HT1080 (cell line): ENCODE data around the gene OR5P2. TPM values are rescaled to one million over a fixed set of nuclear protein-coding genes. Genes with fewer than 3 reads are reported as not detected.
"Not testable (repeated sequence)": the region's sequence is repeated elsewhere in the genome, so short reads cannot be mapped to it uniquely, and the experiment has no call there.

Source experiments
- DNase-seq: peaks from one replicate; pipeline ENCODE4 v3.0.0-alpha.2; 2015; ENCODE audit warnings: low read depth
- polyA plus RNA-seq, 2 experiments: library from polyadenylated mRNA; depleted of rRNA; stranded (reverse); fragments of >200 nt; gene quantifications; 2 replicates each; pipeline ENCODE4 v1.2.3, GENCODE V29; 2015
- total RNA-seq: library from RNA; depleted of rRNA; stranded (reverse); fragments of >200 nt; shearing (Covaris generic); gene quantifications from 2 replicates; pipeline ENCODE4 v1.2.3, GENCODE V29; 2014; rRNA removed

The OR5P2 gene, protein sequence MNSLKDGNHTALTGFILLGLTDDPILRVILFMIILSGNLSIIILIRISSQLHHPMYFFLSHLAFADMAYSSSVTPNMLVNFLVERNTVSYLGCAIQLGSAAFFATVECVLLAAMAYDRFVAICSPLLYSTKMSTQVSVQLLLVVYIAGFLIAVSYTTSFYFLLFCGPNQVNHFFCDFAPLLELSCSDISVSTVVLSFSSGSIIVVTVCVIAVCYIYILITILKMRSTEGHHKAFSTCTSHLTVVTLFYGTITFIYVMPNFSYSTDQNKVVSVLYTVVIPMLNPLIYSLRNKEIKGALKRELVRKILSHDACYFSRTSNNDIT
- total RNA-seq, result not detected in 2 replicates
- not detected in 2 replicates for polyA plus RNA-seq (2015; cell fraction: cytosol; rRNA removed)
- not detected in 2 replicates for polyA plus RNA-seq (2015; cell fraction: nucleus; rRNA removed)

GRCh38 chr11:7796842-7797241, at the start of gene OR5P2:
Gene OR5P2, minus strand, starts transcription at chr11:7796942. Its CDS starts 0 bp downstream, at chr11:7796942.
- no peak for DNase-seq

- DNase-seq, result no peak
Measured at GRCh38 chr11:7846003-7846402, 49.3 kb upstream of the OR5P2 start.

GRCh38 chr11:7844986-7845385, 48.2 kb upstream of the OR5P2 start:
- DNase-seq, result no peak

GRCh38 chr11:7844521-7844920, 47.8 kb upstream of the OR5P2 start:
- DNase-seq, result no peak

GRCh38 chr11:7840578-7840977, 43.8 kb upstream of the OR5P2 start:
- DNase-seq, result no peak

DNA sequence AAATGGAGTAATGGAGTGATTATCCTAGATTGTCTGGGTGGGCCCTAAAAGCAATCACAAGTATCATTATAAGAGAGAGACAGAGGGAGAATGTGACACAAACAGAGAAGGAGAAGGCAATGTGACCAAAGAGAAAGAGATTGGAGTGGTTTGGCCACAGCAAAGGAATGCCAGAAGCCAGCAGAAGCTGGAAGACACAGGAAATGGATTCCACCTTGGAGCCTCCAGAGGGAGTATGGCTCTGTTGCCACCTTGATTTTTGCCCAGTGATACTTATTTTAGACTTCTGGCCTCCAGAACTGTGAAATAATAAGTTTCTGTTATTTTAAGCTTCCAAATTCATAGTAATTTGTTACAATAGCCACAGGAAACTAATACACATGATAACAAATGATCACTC, 36.8 kb upstream of the OR5P2 start:
- peak; percentile 2 for DNase-seq

- no peak for DNase-seq
Measured at GRCh38 chr11:7830740-7831139, 34.0 kb upstream of the OR5P2 start, which contains the start of gene OR5P3. Gene OR5P3, minus strand, starts transcription at chr11:7830840.

- no peak for DNase-seq
Measured at GRCh38 chr11:7826324-7826723, 29.6 kb upstream of the OR5P2 start.

DNA sequence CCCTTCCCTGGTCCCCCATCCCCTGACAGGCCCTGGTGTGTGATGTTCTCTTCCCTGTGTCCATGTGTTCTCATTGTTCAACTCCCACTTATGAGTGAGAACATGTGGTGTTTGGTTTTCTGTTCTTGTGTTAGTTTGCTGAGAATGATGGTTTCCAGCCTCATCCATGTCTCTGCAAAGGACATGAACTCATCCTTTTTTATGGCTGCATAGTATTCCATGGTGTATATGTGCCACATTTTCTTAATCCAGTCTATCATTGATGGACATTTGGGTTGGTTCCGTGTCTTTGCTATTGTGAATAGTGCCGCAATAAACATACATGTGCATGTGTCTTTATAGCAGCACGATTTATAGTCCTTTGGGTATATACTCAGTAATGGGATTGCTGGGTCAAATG, 23.7 kb upstream of the OR5P2 start:
- not testable (repeated sequence) for DNase-seq

GRCh38 chr11:7814897-7815296, 18.2 kb upstream of the OR5P2 start:
- DNase-seq, result not testable (repeated sequence)

GRCh38 chr11:7810301-7810700, 13.6 kb upstream of the OR5P2 start:
- DNase-seq, result not testable (repeated sequence)

GRCh38 chr11:7793233-7793632, 3.5 kb downstream of the OR5P2 start:
- no peak for DNase-seq

- DNase-seq, result no peak
Measured at GRCh38 chr11:7787239-7787638, 9.5 kb downstream of the OR5P2 start.

GRCh38 chr11:7775689-7776088, 21.1 kb downstream of the OR5P2 start:
- no peak for DNase-seq

DNA sequence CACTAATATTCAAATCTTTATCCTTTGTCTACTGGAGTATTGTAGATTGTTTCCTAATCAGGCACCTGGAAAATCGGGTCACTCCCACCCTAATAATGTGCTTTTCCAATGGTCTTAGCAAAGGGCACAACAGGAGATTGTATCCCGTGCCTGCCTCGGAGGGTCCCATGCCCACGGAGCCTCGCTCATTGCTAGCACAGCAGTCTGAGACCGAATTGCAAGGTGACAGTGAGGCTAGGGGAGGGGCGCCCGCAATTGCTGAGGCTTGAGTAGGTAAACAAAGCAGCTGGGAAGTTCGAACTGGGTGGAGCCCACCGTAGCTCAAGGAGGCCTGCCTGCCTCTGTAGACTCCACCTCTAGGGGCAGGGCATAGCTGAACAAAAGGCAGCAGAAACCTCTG, 32.4 kb downstream of the OR5P2 start:
- not testable (repeated sequence) for DNase-seq

- no peak for DNase-seq
Measured at GRCh38 chr11:7759010-7759409, 37.7 kb downstream of the OR5P2 start.

GRCh38 chr11:7749456-7749855, 47.3 kb downstream of the OR5P2 start:
- no peak for DNase-seq

Other genes with a start within 250 kb of the OR5P2 start
- gene CYB5R2, start 123.4 kb downstream of the OR5P2 start, total RNA-seq, result 1.9 and 5.7 TPM in 2 replicates
- not detected in 2 replicates for gene OVCH2, start 90.5 kb downstream of the OR5P2 start, total RNA-seq
- not detected in 2 replicates for gene OR5P3, start 33.9 kb upstream of the OR5P2 start, total RNA-seq
- 0.02 TPM in 1 of 2 replicates, not detected in the other for gene OR10A6, start 134.3 kb upstream of the OR5P2 start, total RNA-seq
- not detected in 2 replicates for gene OR10A3, start 144.8 kb upstream of the OR5P2 start, total RNA-seq
- 0.16 and 0.17 TPM in 2 replicates for gene NLRP10, start 168.5 kb upstream of the OR5P2 start, total RNA-seq
- 399 and 560 TPM in 2 replicates for gene EIF3F, start 190.4 kb upstream of the OR5P2 start, total RNA-seq